Endometrium (tissue), 2 donors: ENCODE results near the gene MAP6D1.

ENCODE experiments used
- FAIRE-seq: peaks from 2 replicates; lab custom pipeline; 2012; peaks lifted over from hg19 to GRCh38; lab: Jason Lieb, UNC
- donor health status: control.
- donor health status: control.

The MAP6D1 gene

DNA sequence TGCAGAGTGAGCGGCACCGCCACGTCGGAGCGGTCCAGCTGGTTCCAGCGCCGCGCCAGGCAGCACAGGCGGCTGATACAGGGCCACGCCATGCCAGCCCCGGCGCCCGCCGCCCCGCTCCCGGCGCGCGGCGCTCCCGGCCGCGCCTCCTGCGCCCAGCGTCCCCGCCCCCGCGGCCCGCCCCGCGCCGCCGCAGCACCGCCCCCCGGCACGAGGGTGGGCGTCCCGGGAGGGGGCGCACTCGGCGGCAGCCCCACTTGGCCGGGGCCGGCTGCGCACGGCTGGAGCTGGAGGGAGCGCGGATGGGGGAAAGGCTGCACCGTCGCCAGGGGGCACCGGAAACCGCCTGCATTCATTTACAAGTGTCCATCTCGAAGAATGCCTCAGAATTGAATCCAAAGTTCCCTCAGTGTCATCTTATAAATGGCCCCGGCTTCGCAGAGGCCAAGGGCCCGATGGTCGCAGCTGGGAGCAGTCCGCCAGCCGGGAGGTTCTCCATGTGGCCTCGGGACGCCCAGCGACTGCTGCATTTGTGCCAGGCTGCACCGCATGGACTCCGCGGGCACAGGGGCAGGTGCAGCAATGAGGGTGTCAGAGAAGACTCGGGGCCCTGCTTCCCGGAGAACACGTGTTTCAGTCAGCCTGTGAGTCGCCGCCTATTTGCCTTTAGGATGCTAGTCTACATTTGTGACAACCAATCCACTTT lies at the start of gene MAP6D1:
TSS of gene MAP6D1 (minus strand) at position 122 of the 706 bp plus-strand sequence. CDS start at position 92, 30 bp downstream.
- no peak for FAIRE-seq

DNA sequence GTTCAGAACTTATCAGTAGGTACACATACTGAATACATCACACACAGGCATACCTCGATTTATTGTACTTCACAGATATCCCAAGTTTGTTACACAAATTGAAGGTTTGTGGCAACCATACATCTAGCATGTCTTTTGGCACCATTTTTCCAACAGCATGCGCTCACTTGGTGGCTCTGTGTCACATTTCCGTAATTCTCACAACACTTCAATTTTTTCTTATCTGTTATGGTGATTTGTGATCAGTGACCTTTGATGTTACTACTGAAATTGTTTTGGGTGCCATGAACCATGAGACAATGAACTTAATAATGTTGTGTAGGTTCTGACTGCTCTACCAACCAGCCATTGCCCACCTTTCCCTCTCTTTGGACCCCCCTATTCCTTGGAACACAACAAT lies 48.5 kb upstream of the MAP6D1 start:
- no peak for FAIRE-seq

DNA sequence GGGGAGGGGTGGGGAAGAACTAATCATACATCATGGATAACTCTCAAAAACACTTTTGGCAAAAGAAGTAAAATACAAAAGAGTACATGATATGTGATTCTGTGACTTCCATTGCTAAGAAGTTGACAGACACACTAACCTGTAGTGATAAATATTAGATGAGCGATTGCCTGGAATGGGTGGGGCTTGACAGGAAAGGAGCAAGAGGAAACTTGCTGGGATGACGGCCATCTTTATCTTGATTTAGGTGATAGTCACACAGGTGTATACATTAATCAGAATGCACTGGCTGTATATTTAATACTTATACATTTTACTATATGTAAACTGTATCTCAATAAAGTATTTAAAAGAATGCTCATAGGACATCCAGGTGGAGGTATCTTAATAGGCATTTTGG lies 46.2 kb upstream of the MAP6D1 start:
- no peak for FAIRE-seq

GRCh38 chr3:183870563-183870962 lies 45.2 kb upstream of the MAP6D1 start:
- FAIRE-seq: no peak

DNA sequence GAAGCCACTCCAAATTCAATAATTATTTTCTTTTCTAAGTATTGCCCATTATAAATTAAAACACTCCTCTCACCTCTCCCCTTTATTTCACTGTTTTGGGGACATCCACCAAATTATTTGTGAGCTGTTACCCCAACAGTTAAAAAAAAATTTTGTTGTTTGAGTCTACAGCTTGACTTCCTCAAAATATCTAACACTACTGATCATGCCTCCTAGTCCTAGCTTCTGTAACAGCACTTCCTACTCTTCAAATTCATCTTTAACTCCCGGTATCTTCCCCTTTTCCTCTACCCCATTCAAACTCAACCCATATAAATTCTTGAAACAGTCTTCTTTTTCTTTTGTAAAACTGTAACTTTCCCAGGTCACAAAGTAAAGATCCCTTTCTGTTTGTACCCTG lies 43.4 kb upstream of the MAP6D1 start:
- FAIRE-seq: no peak

DNA sequence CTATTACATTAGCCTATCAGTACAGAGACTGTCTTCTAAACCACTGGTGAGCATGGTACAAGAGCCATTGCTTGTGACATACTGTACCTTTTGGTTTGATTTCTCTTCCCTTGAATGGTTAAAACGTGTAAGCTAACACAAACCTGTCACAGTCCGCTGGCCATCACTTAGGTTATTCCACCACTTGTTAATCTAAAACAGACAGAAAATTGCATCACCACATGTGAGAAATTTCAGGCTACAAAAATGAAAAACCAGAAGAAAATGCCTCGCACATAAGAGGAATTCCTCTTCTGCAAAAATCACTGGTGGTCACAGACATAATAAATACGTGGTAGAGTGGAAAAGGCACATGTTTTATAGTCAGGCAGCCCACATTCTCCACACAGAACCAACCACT lies 37.2 kb upstream of the MAP6D1 start:
- no peak for FAIRE-seq

- FAIRE-seq: no peak
Measured at GRCh38 chr3:183857863-183858262, 32.5 kb upstream of the MAP6D1 start.

GRCh38 chr3:183854318-183855035 lies 29.1 kb upstream of the MAP6D1 start:
- FAIRE-seq: no peak

GRCh38 chr3:183845608-183846288 lies 20.4 kb upstream of the MAP6D1 start:
- FAIRE-seq: no peak

DNA sequence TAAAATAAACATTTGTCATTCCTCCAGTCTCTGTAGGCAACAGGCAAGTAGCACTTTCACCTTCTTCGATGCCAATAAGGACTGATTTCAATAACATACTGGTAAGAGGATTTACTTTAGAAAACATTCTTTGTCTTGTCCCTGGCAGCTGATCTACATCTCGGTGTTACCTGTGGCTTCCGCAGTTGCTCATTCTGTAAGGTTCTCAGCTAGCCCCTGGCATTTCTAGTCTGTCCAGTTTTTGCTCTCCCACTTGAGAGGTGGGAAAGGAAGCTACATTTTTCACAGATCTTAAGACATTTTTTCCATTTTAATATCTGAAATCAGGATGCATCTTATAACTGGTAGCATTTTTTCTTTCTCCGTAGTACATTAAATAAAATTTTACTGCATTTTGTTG lies 19.7 kb upstream of the MAP6D1 start:
- no peak for FAIRE-seq

GRCh38 chr3:183844606-183845005 lies 19.2 kb upstream of the MAP6D1 start:
- no peak for FAIRE-seq

GRCh38 chr3:183839751-183840150 lies 14.4 kb upstream of the MAP6D1 start:
- FAIRE-seq: no peak

DNA sequence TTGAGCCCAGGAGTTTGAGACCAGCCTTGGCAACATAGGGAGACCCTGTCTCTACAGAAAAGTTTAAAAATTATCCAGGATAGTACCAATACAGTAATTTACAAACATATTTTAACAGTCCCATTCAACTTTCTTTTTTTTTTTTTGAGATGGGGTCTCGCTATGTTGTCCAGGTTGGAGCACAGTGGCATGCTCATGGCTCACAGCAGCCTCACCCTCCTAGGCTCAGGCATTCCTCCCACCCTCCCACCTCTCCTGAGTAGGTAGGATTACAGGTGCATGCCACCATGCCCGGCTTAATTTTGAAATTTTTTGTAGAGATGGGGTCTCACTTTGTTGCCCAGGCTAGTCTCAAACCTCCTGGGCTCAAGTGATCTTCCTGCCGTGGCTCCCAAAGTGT lies 12.5 kb upstream of the MAP6D1 start:
- FAIRE-seq: no peak

DNA sequence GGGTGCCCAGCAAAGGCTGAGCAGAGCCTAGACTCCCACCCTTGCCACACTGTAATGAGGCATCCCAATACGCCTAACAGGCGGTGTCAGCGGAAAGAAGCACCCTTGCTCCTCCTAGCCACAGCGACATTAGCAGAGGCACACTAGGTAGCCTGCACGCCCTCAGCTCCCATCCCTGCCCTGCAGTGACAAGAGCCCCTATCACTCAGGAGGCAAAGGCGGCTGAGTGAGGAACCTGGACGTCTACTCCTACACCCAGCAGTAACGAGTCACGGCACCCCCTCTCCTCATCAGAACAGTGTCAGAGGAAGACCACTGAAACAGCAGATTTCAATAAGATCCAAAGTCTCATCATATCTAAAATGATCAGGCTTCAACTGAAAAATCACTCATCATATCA lies 12.0 kb upstream of the MAP6D1 start:
- FAIRE-seq: no peak

DNA sequence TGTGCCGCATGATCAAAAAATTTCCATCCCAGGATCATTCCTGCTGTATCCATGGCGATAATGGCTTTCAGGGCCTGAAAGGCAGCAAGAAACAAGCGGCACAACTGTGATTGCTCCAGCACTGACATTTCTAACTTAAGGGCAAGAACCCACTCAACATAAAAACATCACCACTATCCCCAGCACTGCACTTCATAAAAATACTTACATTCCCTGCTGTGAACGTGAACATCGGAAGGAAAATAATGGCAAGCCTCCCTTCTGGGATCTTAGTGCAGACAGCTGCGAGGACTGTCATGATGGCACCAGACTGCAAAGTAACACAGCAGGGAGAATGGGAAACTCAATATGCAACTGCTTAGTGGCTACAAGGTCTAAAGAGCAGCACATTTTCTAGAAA lies 8.1 kb upstream of the MAP6D1 start:
- no peak for FAIRE-seq

- no peak for FAIRE-seq
Measured at GRCh38 chr3:183830187-183830586, 4.8 kb upstream of the MAP6D1 start.

DNA sequence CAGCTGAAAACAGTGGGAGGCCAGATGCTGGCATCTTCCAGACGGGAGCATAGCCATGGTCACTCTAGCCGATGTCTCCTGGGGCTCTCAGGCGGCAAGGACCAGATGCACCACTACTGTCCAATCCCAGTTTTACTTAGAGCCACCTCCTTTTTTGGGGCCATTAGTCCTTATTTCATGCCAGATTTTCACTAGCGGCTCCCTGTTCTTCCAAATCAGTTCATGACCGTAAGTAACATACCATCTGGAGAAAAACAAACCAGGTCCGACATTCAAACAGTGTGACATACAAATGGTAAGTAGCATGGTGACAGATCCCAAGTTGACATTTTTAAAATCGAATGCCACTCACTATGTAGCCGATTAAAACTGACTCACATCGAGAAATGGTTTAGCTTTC lies 4.1 kb upstream of the MAP6D1 start:
- no peak for FAIRE-seq

GRCh38 chr3:183828538-183828870 lies 3.1 kb upstream of the MAP6D1 start:
- FAIRE-seq: no peak

GRCh38 chr3:183827809-183828537 lies 2.6 kb upstream of the MAP6D1 start:
- FAIRE-seq: no peak

GRCh38 chr3:183826448-183827250 lies 1.3 kb upstream of the MAP6D1 start:
- no peak for FAIRE-seq

GRCh38 chr3:183824761-183825455 lies 469 bp downstream of the MAP6D1 start:
- FAIRE-seq: no peak
